Vagina (tissue), 2 donors: Measurements from ENCODE around the gene ASAP2. TPM values are rescaled to one million over a fixed set of nuclear protein-coding genes. Genes with fewer than 3 reads are reported as not detected.

Experiments used
- DNase-seq, 2 donors: peaks; one replicate each; pipeline ENCODE4 v3.0.0-alpha.2; 2017; ENCODE audit errors: extremely low spot score in 2 of 2
- H3K27ac ChIP-seq: fragments of 200-600 bp; sonication (generic); one replicate; pipeline ENCODE4 v1.5.1; 2019
- H3K27me3 ChIP-seq: fragments of 200-600 bp; sonication (generic); one replicate; pipeline ENCODE4 v1.5.1; 2019
- H3K36me3 ChIP-seq, 2 donors: fragments of 200-600 bp; sonication (generic); one replicate each; pipeline ENCODE4 v1.5.1; 2017 to 2019
- H3K4me1 ChIP-seq: fragments of 200-600 bp; sonication (generic); one replicate; pipeline ENCODE4 v1.5.1; 2019
- H3K4me3 ChIP-seq, 2 donors: fragments of 200-600 bp; sonication (generic); 1 replicate in 1 of 2; 2 replicates in 1 of 2; pipeline ENCODE4 v1.5.1; 2016 to 2019
- H3K9me3 ChIP-seq: fragments of 200-600 bp; sonication (generic); one replicate; pipeline ENCODE4 v1.5.1; 2019
- CTCF ChIP-seq, 3 experiments: fragments of 450-650 bp in 2 of 3; fragments of 200-600 bp in 1 of 3; sonication (generic) in 1 of 3; IDR thresholded peaks; one replicate each; pipeline ENCODE4 v1.5.1; 2017 to 2019; ENCODE audit warnings: antibody characterized with exemption in 3 of 3, mild to moderate bottlenecking in 2 of 3, moderate library complexity in 2 of 3
- POLR2A ChIP-seq, 2 donors: fragments of 450-650 bp; IDR thresholded peaks; one replicate each; pipeline ENCODE4 v1.6.1; 2017; ENCODE audit warnings: antibody characterized with exemption in 2 of 2, mild to moderate bottlenecking in 2 of 2, moderate library complexity in 2 of 2
- POLR2AphosphoS5 ChIP-seq, 2 donors: sonication (generic); formaldehyde crosslinking; IDR thresholded peaks; one replicate each; pipeline ENCODE4 v1.9.0; 2017; ENCODE audit warnings: antibody characterized with exemption in 2 of 2, mild to moderate bottlenecking in 2 of 2, low read depth in 1 of 2; ENCODE audit not compliant: insufficient read depth in 1 of 2
- intact Hi-C: fragments of 100-400 bp; cut with DNase I; formaldehyde crosslinking; loops from one replicate; pipeline ENCODE4 v1.15.1; 2023
- total RNA-seq: library from RNA; depleted of rRNA; stranded (reverse); fragments of >200 nt; gene quantifications from one replicate; pipeline ENCODE4 v1.2.3, GENCODE V29; 2016

ASAP2 gene
- total RNA-seq, 1 donor from 2014 or later = 36.3 TPM

- Histone ChIP-seq H3K9me3 (no peaks in the 10 kb centered on the region), H3K4me1 (peaks cover 63% of the 10 kb centered on the region), H3K27ac (peak overlapping the region; percentile 68), H3K36me3 (no peaks in the 10 kb centered on the region), H3K4me3 (peak overlapping the region in 1 of 2 donors; percentile 54), H3K27me3 (no peaks in the 10 kb centered on the region)
- no peak for DNase-seq
- TF ChIP-seq POLR2AphosphoS5 (IDR thresholded peaks at IDR 0.05; ENCODE audit: insufficient read depth in 1 of 2, low read depth in 1 of 2) (no peak), CTCF (IDR thresholded peaks at IDR 0.05) (no peak), POLR2A (IDR thresholded peaks at IDR 0.05) (no peak)
- intact Hi-C loops = loop anchor here (10.0 kb wide), 2 partner anchors 46 to 106 kb away; no protein-coding TSS in a partner anchor
These were observed 2.3 kb downstream of the ASAP2 start for GRCh38 chr2:9208875-9209274.

- no peak overlapping the region for H3K27ac ChIP-seq
- peaks cover 64% of the 10 kb centered on the region for H3K4me1 ChIP-seq
- no peaks in the 10 kb centered on the region for H3K9me3 ChIP-seq
- TF ChIP-seq POLR2A (IDR thresholded peaks at IDR 0.05) (no peak), CTCF (IDR thresholded peaks at IDR 0.05) (no peak), POLR2AphosphoS5 (IDR thresholded peaks at IDR 0.05; ENCODE audit: insufficient read depth in 1 of 2, low read depth in 1 of 2) (no peak)
- H3K36me3 ChIP-seq = no peaks in the 10 kb centered on the region
- peak in 1 of 2 donors; percentile 1 for DNase-seq
- H3K27me3 ChIP-seq = no peaks in the 10 kb centered on the region
- intact Hi-C loops = no loop called here
- H3K4me3 ChIP-seq = no peak overlapping the region
These were observed 3.4 kb downstream of the ASAP2 start for GRCh38 chr2:9210030-9210429.

GRCh38 chr2:9211496-9211895 is 4.9 kb downstream of the ASAP2 start:
- Histone ChIP-seq H3K9me3 (no peaks in the 10 kb centered on the region), H3K27me3 (no peaks in the 10 kb centered on the region), H3K36me3 (no peaks in the 10 kb centered on the region), H3K27ac (peak overlapping the region; percentile 56), H3K4me3 (no peak overlapping the region), H3K4me1 (peaks cover 57% of the 10 kb centered on the region)
- intact Hi-C loops = no loop called here
- DNase-seq = peak in 1 of 2 donors; percentile 54
- no peak for TF ChIP-seq POLR2AphosphoS5 (IDR thresholded peaks at IDR 0.05; ENCODE audit: insufficient read depth in 1 of 2, low read depth in 1 of 2)
- TF ChIP-seq POLR2A (IDR thresholded peaks at IDR 0.05) = no peak
- no peak for TF ChIP-seq CTCF (IDR thresholded peaks at IDR 0.05)

- Histone ChIP-seq H3K27ac (peak overlapping the region; percentile 56), H3K9me3 (no peaks in the 10 kb centered on the region), H3K4me3 (no peak overlapping the region), H3K36me3 (no peaks in the 10 kb centered on the region), H3K4me1 (peaks cover 61% of the 10 kb centered on the region), H3K27me3 (no peaks in the 10 kb centered on the region)
- peak in 1 of 2 donors; percentile 70 for DNase-seq
- no peak for TF ChIP-seq POLR2AphosphoS5 (IDR thresholded peaks at IDR 0.05; ENCODE audit: insufficient read depth in 1 of 2, low read depth in 1 of 2)
- TF ChIP-seq CTCF (IDR thresholded peaks at IDR 0.05) = no peak
- TF ChIP-seq POLR2A (IDR thresholded peaks at IDR 0.05) = no peak
- intact Hi-C loops = no loop called here
These were observed 5.5 kb downstream of the ASAP2 start for GRCh38 chr2:9212010-9212635.

- H3K4me3 ChIP-seq = no peak overlapping the region
- no peak for TF ChIP-seq POLR2A (IDR thresholded peaks at IDR 0.05)
- no peak for TF ChIP-seq POLR2AphosphoS5 (IDR thresholded peaks at IDR 0.05; ENCODE audit: insufficient read depth in 1 of 2, low read depth in 1 of 2)
- TF ChIP-seq CTCF (IDR thresholded peaks at IDR 0.05) = no peak
- intact Hi-C loops = no loop called here
- DNase-seq = no peak
- peak overlapping the region; percentile 56 for H3K27ac ChIP-seq
- H3K9me3 ChIP-seq = no peaks in the 10 kb centered on the region
- no peaks in the 10 kb centered on the region for H3K36me3 ChIP-seq
- peaks cover 65% of the 10 kb centered on the region for H3K4me1 ChIP-seq
- no peaks in the 10 kb centered on the region for H3K27me3 ChIP-seq
These were observed 6.2 kb downstream of the ASAP2 start for GRCh38 chr2:9212661-9213411.
